ENCODE measurements around the gene NPTX1.

NPTX1 gene

GRCh38 chr17:80463784-80464400 lies 12.5 kb downstream of the NPTX1 start:
- in situ Hi-C loops (cut with MboI; ENCODE audit: low sequenced_read_pairs): no loop called here

DNA sequence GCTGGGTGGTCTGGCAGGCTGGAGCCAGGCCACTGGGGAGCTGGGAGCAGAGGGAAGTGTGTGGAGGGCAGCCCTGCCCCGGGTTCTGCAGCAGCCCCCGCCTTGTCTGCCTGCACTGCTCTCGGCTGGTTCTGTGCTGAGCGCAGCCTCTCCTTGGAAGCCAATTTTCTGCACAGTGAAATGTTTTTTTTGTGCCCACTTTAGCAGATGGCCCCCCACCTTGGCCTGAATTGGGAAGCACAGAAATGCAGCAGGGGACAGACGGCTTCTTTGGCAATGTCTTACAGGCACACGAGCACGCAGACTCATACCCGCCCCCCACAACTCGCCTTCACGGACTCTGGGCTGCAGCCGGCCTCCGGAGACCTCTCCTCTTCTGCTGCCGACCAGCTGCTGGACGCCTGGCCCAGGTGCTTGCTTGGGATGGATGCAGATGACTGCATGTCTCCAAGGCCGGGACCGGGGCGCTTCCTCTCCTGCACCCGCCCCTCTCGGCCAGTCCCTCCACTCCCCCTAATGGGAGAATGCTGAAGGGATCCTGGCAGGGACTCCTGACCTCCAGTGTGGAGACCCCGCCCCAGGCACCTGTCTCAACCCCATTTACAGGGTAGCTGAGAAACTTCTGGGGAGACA lies 14.8 kb downstream of the NPTX1 start:
- in situ Hi-C loops (cut with MboI; ENCODE audit: low sequenced_read_pairs): no loop called here

DNA sequence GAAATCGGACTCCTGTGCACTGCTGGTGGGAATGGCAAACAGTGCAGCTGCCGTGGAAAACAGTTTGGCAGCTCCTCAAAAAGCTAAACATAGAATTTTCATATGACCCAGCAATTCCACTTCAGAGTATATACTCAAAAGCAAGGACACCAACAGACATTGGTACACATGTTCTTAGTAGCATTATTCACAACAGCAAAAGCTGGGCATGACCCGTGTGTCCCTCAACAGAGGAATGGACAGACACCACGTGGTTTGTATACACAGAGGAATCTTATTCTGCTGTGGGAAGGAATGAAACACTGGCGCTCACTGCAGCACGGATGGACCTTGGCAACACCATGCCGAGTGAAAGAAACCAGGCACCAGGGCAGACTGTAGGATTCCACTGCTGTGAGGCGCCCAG lies 16.0 kb downstream of the NPTX1 start:
- in situ Hi-C loops (cut with MboI; ENCODE audit: low sequenced_read_pairs): no loop called here

DNA sequence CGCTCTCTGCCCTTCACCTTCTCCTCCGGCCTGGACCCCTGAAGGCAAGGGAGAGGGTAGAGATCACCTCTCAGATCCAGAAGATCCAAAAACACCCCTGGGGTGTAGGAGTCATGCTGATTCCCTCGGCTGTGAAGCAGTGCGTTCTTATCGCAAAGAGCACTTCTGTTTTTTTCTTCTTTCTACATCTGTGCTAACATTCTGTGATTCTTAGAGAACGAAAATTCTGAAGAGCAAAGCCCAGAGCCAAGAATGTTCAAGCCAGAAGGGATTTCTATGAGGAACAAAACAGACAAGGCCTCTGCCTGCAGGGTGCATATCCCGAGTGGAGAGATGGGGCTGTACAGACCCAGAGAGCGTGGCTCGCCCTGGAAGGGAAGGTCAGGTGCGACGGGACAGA lies 17.2 kb downstream of the NPTX1 start:
- in situ Hi-C loops (cut with MboI; ENCODE audit: low sequenced_read_pairs): no loop called here

DNA sequence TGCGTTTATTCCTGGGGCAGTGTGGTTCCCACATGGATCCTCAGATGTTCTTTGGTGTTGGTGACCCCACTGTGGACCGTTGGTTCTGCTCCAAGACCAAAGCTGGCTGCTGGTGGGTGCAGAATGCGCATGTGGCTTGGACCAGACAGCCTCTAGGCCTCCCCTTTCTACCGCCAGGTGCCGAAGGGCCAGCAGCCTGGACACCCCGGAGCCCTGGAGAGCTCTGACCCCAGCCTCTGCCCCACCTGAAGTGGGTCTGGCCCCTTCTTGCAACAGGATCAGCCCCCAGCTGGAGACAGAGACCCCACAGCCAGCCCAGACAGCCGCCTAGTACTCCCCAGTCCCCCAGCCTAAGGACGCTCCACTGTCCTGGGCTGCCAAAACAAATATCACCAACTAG lies 18.4 kb downstream of the NPTX1 start:
- in situ Hi-C loops (cut with MboI; ENCODE audit: low sequenced_read_pairs): no loop called here

- in situ Hi-C loops (cut with MboI; ENCODE audit: low sequenced_read_pairs): no loop called here
Observed at GRCh38 chr17:80457236-80457856, 19.1 kb downstream of the NPTX1 start.

DNA sequence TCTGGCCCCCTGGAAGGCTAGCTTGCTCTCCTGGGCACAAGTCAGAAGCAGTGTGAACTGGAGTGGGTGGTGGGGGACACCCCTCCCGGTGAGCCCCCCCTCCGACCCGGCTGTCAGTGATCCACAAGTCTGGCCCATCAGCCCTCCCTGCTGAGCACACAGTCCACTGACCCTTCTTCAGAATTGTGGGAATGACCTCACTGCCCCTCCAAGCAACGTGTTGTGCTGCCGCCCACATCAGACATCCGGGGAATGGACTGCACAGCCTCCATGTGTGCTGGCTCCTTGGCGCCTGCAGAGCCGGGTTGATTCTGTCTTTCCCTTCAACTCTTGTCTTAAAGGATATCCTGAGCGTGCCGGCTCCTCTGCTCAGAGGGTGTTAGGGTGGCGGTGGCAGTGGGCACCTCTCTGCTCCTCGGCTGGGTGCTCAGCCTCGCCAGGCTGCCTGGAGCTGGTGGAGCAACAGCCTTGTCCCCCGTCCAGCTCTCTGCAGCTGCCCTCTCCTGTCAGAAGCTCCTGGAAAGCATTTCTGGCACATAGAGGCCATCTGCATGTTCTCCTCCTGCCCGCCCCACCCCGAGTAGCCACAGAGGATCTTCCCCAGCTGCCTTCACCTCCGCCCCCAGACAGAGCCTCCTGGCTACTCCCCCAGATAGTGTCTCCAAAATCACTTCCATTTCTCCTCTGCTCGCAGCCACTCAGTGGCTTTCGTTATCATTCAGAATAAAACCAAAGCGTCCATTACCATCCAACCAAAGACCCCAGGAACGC lies 19.8 kb downstream of the NPTX1 start:
- in situ Hi-C loops (cut with MboI; ENCODE audit: low sequenced_read_pairs): no loop called here

GRCh38 chr17:80455784-80456183 lies 20.6 kb downstream of the NPTX1 start:
- in situ Hi-C loops (cut with MboI; ENCODE audit: low sequenced_read_pairs): no loop called here

DNA sequence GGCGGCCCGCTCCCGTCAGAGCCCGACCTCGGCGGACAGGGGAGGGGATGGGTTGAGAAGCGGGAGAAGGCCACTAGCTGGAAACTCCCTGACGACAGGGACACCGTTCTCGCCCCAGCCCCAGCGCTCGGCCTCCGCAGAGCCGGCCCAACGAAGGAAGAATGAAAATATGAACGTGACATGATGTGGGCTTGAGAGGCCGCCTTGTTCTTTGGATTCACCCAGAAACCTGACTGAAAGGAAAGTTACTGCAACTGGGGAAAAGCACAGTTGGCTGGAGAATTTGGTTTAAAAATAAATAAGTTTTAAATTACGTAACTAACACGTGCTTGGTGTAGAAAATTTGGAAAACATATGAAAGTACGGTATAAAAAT lies 21.1 kb downstream of the NPTX1 start:
- in situ Hi-C loops (cut with MboI; ENCODE audit: low sequenced_read_pairs): no loop called here

DNA sequence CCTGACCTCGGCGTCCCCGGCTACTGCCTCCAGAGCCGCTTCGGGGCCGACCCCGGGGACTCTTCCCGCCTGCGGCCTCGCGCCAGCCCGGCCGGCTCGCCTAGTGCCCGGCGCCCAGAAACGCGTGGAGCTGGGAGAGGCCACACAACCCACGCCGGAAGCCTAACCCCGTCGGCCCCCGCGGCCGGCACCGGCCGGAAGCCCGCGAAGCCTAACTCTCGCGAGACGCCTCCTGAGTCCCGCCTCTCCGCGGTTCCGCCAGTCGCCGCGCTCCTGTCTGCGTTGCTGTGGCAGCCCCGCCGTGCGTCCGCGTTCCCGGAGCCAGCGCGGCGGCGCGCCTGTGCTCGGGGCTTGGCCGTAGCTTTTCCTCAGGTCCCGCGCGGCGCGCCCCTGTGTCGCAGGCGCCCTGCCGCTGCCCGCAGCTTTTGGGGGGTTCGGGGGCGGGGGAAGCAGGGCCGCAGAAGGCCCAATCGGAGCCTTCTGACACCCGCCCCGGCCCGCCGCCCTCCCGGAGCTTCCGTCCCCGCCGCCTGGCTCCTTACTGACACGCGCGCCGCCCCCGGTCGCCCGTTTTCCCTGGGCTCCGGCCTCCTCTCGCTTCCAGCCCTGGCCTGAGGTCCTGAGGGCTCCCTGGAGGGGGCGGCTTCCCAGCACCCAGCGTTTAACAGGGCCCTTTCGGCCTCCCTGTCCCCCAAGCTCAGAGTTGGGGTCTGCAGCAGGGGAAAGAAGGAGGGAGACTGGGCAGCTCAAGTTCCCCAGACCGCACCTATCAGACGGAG lies 21.7 kb downstream of the NPTX1 start:
- in situ Hi-C loops (cut with MboI; ENCODE audit: low sequenced_read_pairs): no loop called here

DNA sequence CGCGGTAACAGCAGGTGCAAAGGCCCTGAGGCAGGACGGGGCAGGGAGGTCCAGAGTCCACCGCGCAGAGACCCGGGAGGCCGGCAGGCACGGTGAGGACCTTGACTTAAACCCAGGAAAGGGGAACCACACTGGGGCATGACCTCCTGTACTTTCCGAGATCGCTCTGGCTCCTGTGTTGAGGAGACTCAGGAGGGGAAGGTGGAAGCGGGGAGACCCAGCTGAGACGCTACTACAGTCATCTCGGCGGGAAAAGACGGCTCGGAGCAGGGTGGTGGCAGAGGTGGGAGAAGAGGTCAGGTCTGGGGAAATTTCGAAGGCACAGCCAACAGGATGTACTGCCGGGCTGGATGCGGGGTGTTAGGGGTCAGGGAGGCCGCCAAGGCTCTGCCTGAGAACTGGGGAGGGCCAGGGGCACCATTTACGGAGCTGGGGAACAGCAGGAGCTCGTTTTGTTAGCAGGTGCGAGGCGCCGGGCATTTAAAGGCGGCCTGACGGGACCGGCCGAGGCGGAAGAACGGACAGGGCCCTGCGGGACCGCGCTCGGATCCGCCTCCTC lies 22.3 kb downstream of the NPTX1 start:
- in situ Hi-C loops (cut with MboI; ENCODE audit: low sequenced_read_pairs): no loop called here

GRCh38 chr17:80453126-80453997 lies 23.0 kb downstream of the NPTX1 start:
- in situ Hi-C loops (cut with MboI; ENCODE audit: low sequenced_read_pairs): no loop called here

DNA sequence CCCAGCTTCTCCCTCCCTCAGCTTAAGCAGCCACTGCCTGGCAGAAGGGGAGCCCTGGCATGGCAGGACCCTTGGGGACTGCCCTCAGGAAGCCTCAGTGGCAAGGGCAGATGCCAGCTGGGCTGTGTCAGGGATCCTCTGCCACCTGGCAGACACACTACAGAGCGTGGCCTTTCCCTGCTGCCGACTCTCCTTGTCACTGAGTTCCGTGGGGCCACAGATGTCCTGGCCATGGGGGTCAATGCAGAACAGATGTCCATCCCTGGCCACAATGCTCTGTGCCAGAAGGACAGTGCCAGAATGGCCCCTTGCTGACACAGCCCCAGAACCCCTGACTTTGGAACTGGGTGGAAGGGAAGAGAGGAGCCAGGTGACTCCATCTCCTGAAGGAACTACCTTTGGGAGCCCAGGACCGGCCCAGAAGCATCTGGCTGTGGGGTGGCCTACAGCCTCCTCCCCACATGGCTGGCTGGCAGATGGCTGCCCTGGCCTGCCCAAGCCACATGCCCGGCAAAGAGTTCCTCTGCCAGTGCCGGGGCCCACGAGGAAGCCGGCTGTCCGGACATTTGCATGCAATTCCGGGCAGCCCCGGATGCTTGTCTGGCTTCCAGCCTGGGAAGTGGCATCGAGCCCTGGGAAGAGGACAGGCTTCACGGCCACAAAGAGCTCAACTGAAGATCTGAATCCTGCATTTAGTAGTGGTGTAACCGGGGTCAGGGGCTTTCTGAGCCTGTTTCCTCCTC lies 24.1 kb downstream of the NPTX1 start:
- in situ Hi-C loops (cut with MboI; ENCODE audit: low sequenced_read_pairs): no loop called here

DNA sequence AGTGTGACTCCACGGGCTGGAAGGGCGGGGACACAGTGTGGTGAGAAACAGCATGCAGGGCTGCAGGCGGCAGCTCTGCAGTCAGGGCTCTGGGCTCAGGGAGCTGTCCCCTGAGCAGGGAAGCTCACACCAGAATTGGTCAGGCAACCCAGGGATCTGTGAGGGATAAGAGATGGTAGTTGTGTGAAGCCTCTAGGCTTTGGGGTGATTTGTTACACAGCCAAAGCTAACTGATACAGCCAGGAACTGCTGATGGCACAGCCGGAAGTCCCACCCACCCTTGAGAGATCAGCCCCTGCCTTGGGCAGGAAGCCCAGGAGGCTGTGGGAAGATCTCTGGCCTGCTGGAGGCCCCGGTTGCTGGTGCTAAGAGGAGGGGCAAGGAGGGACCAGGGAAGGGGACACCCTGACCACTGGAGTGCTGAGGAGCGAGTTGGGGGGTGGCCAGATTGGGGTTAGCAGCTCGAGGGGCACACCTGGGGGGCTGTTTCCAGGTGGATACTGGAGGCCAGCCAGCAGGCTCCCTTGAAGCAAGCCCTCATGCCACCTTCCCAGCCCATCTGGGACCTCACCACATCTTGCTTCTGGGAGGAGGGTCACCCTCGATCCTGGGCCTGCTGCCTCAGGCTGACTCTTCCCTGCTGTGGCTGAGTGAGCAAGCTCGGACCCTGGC lies 25.2 kb downstream of the NPTX1 start:
- in situ Hi-C loops (cut with MboI; ENCODE audit: low sequenced_read_pairs): no loop called here

GRCh38 chr17:80449930-80450576 lies 26.4 kb downstream of the NPTX1 start:
- in situ Hi-C loops (cut with MboI; ENCODE audit: low sequenced_read_pairs): no loop called here

- in situ Hi-C loops (cut with MboI; ENCODE audit: low sequenced_read_pairs): no loop called here
Observed at GRCh38 chr17:80449194-80449929, 27.0 kb downstream of the NPTX1 start.

DNA sequence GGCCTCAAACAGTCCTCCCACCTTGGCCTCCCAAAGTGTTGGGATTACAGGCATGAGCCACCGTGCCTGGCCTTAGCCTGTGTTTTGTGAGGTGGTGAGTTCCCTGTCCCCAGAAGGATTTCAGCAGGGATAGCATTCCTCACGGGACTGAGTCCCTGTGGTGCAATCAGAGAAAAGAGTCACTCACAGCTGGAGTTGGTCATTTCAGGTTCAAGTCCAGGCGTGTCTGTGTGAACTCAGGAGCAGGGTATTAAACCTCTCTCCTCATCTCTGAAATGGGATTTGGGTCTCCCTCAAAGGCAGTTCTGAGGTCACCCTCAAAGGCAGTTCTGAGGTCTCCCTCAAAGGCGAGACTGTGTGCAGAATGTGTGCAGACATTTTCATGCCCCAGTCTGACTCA lies 28.6 kb downstream of the NPTX1 start:
- in situ Hi-C loops (cut with MboI; ENCODE audit: low sequenced_read_pairs): no loop called here

Data from HL-60/S4 (cell line).